Occipital lobe (tissue), 2 donors: ENCODE measurements around the gene NTS. TPM values are rescaled to one million over a fixed set of nuclear protein-coding genes. Genes with fewer than 3 reads are reported as not detected.

Source experiments
- DNase-seq: peaks from one replicate; lab custom pipeline; 2025; lab: John Stamatoyannopoulos, UW
- total RNA-seq: library from RNA; depleted of rRNA; stranded (reverse); fragments of >200 nt; gene quantifications from one replicate; pipeline ENCODE4 v1.2.3, GENCODE V29; 2014

Gene NTS
- total RNA-seq, 1 donor from 2014 or later: 1.2 TPM

DNA sequence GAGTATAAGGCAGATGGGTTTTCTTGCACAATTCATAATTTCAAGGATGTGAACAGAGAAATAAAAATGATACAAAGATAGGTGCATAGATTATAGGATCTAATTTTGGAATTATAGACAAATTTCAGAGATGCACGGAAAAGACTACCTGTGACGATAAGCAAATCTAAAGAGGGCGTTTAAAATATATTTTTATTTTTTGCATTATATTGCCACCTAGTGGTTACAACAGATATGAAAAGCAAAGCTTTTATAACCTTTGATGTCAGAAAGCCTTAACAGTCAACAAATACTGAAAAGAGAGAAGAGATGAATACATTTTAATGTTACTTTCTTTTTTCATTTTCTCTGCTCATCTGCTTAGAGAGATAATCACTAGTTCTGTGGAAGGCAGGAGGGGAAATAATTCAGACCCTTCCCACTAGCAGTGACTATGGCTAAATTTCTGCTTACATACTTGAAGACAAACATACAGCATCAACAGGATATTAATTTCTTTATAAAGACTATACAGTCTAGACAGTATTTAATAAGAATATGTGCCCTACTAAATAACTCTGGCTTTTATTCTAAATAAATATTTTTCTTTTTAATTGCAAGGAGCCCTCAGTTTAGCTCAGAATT is 46.3 kb downstream of the NTS start:
- no peak for DNase-seq

DNA sequence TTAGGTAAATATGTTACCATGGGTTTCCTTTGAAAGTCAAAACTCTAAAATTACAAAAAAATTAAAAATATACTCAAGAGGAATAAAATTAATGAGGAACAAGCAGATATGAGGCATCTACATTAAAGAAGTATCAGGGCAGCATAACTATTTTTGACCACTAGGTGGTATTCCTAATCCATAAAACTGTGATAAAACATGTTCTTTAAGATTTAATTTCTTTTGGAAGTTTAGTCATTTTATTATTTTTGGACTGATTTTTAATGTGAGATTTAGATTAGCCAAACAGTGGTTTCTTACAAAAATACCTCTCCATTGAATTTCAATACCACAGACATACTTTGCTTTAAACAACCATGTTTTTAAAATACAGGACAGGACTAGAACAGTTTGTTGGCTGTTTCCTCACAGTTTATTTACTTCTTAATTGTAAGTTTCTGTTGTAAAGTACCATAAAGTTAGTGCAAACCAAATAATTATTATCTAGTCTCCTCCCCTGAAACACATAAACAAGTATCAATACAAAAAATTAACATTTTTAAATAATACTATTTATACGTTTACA is 49.8 kb downstream of the NTS start:
- no peak for DNase-seq

DNA sequence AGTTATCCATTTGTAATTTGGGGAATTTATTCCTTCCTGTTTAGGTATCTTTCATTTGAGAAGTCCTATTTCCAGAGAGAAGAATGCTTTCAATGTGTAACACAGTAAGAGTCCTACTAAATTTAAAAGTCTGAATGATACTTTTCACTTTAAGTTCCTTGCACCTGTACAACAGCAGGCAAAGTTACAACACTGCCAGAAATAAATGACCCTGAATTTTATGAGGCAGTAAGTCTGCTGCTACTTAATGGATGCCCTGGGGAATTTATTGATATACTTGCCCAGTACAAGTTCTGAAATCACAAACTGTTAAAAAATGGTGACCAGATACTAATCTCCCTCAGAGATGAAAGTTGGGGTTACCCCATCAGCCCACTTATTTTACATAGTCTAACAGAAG is 53.1 kb downstream of the NTS start:
- DNase-seq: no peak

Other genes starting within 250 kb of the NTS start
- gene RASSF9, start 37.9 kb upstream of the NTS start, total RNA-seq: 0.47 TPM